COLO668 (cell line): ENCODE results near the gene PTPRT.
A peak's percentile ranks its signal among the peaks of the same experiment; 100 is the strongest.

Experiments used
- DNase-seq: peaks from one replicate; lab custom pipeline; 2025; ENCODE audit not compliant: unreplicated experiment; lab: John Stamatoyannopoulos, UW

Gene PTPRT

GRCh38 chr20:42978184-42978974 lies 211.3 kb downstream of the PTPRT start:
- DNase-seq, result no peak

DNA sequence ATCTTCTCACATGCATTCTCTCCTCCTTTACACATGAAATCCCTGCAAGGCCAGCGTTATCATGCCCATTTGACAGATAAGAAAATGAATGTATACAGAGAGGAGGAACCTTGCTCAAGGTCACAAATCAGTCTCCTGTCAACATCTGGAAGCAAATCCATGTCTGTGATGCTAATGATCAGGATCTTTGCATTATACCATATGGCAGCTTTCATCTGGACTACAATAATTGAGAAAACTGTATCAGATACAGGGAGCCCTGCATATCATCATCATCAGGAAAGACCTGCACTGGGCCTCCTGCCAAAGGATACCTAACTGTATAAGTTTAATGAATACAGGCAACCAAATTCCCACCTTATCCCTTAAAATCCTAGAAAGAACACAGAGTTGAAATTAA lies 213.7 kb downstream of the PTPRT start:
- no peak for DNase-seq

DNA sequence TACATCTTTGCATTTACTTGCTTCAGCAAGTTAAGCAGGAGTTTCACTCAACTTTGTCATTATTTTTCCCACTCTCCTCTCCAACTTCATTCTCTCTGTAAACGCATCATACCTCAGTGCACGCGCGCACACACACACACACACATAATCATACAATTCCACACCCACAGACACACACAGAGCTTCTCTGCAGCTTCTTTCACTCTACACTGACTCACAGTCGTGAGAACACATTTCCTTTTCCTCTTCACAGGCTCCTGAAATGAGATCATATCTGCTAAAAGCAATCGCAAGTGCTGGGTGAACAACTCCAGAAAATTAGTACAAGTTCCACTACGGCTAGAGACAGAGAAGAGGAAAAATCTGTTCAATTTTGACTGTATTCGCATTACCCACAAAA lies 215.4 kb downstream of the PTPRT start:
- no peak for DNase-seq

DNA sequence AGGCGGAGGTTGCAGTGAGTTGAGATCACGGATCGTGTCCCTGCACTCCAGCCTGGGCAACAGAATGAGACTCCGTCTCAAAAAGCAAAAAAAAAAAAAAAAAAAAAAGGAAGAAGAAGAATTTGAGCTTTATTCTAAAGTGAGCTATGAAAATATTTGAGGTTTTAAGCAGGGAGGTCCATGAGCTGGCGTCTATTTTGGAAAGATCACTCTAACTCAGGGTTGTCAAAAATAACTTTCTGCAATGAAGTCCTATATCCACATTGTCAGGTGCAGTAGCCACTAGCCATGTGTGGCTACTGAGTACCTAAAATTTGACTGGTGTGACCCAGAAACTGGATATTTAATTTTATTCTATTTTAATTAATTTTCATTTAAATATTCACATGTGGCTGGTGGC lies 217.1 kb downstream of the PTPRT start:
- DNase-seq, result no peak

GRCh38 chr20:42968746-42969145 lies 221.0 kb downstream of the PTPRT start:
- no peak for DNase-seq

DNA sequence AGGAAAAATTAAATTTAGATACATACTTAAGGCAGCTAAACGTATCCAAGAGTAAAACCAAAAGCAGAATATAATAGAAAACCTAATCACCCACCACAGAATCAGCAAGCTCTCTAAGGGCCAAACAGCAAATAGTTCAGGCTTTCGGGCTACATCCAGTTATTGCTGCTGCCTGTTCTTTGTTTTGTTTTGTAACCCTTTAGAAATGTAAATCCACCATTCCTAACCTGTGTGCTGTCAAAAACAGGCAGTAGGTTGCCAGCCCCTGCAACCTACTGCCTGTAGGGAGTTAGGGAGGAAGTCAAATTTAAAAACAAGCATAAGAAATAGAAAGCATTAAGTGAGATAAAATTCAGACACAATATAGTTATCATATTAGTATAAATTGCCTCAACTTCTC lies 225.9 kb downstream of the PTPRT start:
- DNase-seq, result no peak

DNA sequence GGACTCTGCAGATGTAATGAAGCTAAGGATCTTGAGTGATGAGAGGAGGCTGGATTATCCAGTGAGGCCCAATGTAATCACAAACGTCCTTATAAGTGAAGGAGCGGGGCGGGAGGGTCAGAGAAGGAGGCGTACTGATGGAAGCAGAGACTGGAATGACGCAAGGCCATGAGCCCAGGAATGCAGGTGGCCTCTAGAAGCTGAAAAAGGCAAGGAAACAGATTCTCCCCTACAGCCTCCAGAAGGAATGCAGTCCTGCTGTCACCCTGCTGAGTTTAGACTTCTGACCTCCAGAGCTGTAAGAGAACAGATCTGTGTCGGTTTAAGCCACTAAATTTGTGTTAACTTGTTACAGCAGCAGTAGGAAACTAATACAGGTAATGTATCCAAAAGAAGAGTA lies 227.9 kb downstream of the PTPRT start:
- no peak for DNase-seq

- DNase-seq, result no peak
Measured at GRCh38 chr20:42959996-42960395, 229.7 kb downstream of the PTPRT start.

GRCh38 chr20:42958367-42959069 lies 231.2 kb downstream of the PTPRT start:
- no peak for DNase-seq

- no peak for DNase-seq
Measured at GRCh38 chr20:42957704-42958095, 232.0 kb downstream of the PTPRT start.

GRCh38 chr20:42957018-42957703 lies 232.5 kb downstream of the PTPRT start:
- peak; percentile 69 for DNase-seq

GRCh38 chr20:42955713-42956112 lies 234.0 kb downstream of the PTPRT start:
- no peak for DNase-seq

DNA sequence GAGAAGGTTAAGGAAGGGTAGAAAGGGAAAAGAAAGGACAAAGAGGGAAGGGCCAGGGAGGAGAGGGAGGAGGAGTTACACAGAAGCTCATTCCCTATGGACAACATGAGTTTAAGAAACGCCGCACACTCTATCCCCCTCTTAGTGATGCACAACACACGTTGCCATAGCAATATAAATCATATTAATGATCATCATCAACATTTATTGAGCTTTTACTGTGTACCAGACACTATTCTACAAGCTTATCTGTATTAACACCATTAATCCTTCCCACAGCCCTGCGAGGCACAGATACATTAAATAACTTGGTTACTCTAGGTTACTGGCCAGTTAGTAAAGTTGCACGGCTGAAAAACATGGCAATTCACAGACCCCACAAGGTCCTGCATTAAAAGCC lies 234.8 kb downstream of the PTPRT start:
- DNase-seq, result no peak

GRCh38 chr20:42949950-42950349 lies 239.8 kb downstream of the PTPRT start:
- no peak for DNase-seq

- DNase-seq, result no peak
Measured at GRCh38 chr20:42945234-42945994, 244.3 kb downstream of the PTPRT start.

DNA sequence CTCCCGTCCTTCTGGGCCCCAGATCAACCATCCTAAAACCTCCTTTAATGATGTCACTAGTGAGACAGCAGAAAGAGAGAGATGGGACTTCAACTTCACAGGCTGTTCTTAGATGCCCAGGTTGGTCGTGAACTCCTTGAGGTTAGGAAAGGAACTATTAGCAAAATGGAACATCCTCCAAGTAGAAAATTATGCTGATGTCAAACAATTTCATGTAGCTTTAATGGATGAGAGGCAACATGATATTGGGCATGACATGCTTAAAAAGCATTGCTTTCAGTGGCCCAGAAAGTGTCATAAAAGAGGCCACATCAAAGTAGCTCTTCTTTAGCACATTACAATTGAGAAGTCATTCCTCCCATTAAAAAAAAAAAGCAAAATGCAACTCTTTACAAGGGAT lies 248.1 kb downstream of the PTPRT start:
- DNase-seq, result no peak

DNA sequence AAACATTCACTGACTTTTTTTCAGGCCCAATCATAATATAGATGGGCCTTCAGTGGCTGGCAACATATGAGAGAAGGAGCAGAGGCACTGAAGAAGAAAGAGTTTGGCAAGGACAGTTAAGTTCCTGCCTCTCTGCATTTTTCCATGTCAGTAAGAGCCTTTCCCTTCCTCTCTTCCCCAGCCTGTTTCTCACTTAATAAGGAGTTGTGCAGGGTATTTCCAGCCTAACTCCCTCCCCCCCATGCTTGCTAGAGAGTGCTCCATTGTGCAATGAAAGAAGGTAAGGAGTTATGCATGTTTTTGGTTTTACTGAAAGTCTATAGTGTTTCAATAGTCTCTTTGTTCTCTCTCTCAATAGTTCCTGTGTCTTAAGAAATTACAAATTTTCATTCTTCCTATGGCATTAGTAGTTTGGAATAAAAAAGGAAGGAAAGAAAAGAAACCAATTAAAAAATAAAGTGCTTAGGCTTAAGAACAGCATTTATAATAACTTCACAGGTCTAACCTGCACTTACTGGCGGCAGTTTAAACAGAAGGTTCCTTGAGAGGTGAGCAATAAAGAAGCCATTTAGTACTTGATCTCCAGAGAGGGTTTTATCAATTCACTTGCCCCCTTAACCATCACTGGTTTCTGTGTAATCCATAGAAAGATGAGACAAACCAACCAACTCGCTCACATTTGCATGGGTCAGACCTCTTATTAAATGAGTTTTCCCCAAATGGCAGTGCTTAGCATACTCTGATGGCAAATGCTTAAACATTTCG lies 251.1 kb downstream of the PTPRT start:
- no peak for DNase-seq

DNA sequence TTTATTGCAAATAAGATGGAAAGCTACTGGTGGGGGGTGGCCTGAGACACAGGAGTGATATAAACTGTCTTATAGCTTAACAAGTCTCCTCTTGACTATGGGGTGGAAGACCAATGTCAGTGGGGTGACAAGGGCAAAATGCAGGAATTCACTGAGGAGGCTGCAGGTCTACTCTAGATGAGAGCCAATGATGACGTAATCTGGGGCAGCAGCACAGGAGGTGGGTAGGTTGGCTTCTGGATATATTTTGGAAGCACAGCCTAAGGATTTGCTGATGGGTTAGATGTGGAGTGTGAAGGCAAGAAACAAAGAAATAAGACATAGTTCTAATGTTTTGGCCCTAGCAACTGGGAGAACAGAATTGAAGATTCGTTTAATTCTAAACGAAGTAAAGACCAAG lies 253.2 kb downstream of the PTPRT start:
- DNase-seq, result no peak

GRCh38 chr20:42924215-42924614 lies 265.5 kb downstream of the PTPRT start:
- no peak for DNase-seq

GRCh38 chr20:42923348-42923918 lies 266.3 kb downstream of the PTPRT start:
- DNase-seq, result no peak
